GM12878 (cell line): ENCODE results near the gene NOS1AP. TPM values are rescaled to one million over a fixed set of nuclear protein-coding genes. Genes with fewer than 3 reads are reported as not detected.

ENCODE experiments used
- ATAC-seq: fragments of 200-7000 bp; cut with Tn5 transposase; 3 replicates; pipeline ENCODE4 v1.9.1; 2020; ENCODE audit warnings: mild to moderate bottlenecking, moderate library complexity
- BruUV-seq: library from RNA; stranded (reverse); fragments of 400-500 nt; replicated peaks from 2 replicates; lab custom pipeline; 2021; lab: Mats Ljungman, UMichigan
- CTCF ChIA-PET: fragments of 300-600 bp; sonication (Branson Sonifier 250); formaldehyde crosslinking; extraction: SDS; loops from one replicate; lab custom pipeline; 2021; ENCODE audit warnings: inconsistent platforms; lab: Yijun Ruan, JAX
- POLR2A ChIA-PET: fragments of 350-600 bp; formaldehyde crosslinking; extraction: SDS; loops from one replicate; lab custom pipeline; 2021; ENCODE audit warnings: inconsistent platforms; lab: Charles Lee
- RAD21 ChIA-PET: fragments of 300-600 bp; sonication (Branson Sonifier 250); formaldehyde crosslinking; loops from one replicate; lab custom pipeline; 2023; ENCODE audit warnings: antibody characterized with exemption; ENCODE audit not compliant: unreplicated experiment; lab: Charles Lee
- SMC1A ChIA-PET: fragments of 300-600 bp; sonication (Branson Sonifier 250); formaldehyde crosslinking; loops from one replicate; lab custom pipeline; 2023; ENCODE audit not compliant: unreplicated experiment, uncharacterized antibody; lab: Charles Lee
- DNase-seq: peaks from one replicate; pipeline ENCODE4 v3.0.0-alpha.2; 2011; ENCODE audit warnings: low read depth, low spot score
- FAIRE-seq: peaks from 3 replicates; lab custom pipeline; 2011; peaks lifted over from hg19 to GRCh38; lab: Jason Lieb, UNC
- H2AFZ ChIP-seq: 2 replicates; pipeline ENCODE4 v1.6.0; 2011; ENCODE audit warnings: low read depth, low read length, control low read depth; ENCODE audit not compliant: control insufficient read depth
- H3K27ac ChIP-seq: 2 replicates; pipeline ENCODE4 v1.5.1; 2011; ENCODE audit warnings: control low read depth; ENCODE audit not compliant: control insufficient read depth, insufficient read depth
- H3K27me3 ChIP-seq, 2 experiments: replicated peaks in 1 of 2; 2 replicates each; pipeline versions ENCODE4 v1.6.0 to v1.6.1; 2011; ENCODE audit warnings: low read length in 1 of 2; ENCODE audit not compliant: control insufficient read depth in 2 of 2, insufficient read depth in 2 of 2
- H3K36me3 ChIP-seq, 2 experiments: 2 replicates each; pipeline ENCODE4 v1.5.1; 2011; ENCODE audit warnings: low read length in 1 of 2; ENCODE audit not compliant: control insufficient read depth in 2 of 2, insufficient read depth in 2 of 2
- H3K4me1 ChIP-seq: 2 replicates; pipeline ENCODE4 v1.6.1; 2011; ENCODE audit warnings: mild to moderate bottlenecking, low read length, moderate library complexity, mixed read lengths; ENCODE audit not compliant: control insufficient read depth, insufficient read depth
- H3K4me2 ChIP-seq: 2 replicates; pipeline ENCODE4 v1.6.0; 2011; ENCODE audit warnings: control low read depth; ENCODE audit not compliant: control insufficient read depth, insufficient read depth
- H3K4me3 ChIP-seq: fragments of 200-600 bp; sonication (generic); 2 replicates; pipeline ENCODE4 v1.5.1; 2016
- H3K79me2 ChIP-seq: 2 replicates; pipeline ENCODE4 v1.6.0; 2011; ENCODE audit warnings: low read length; ENCODE audit not compliant: control insufficient read depth, insufficient read depth
- H3K9ac ChIP-seq: 2 replicates; pipeline ENCODE4 v1.8.0; 2011; ENCODE audit warnings: low read length, control low read depth, mixed read lengths; ENCODE audit not compliant: control insufficient read depth, insufficient read depth
- H3K9me3 ChIP-seq: replicated peaks from 3 replicates; pipeline ENCODE4 v1.5.1; 2011; ENCODE audit warnings: mild to moderate bottlenecking, low read length; ENCODE audit not compliant: control insufficient read depth, insufficient read depth
- H4K20me1 ChIP-seq: 2 replicates; pipeline ENCODE4 v1.6.0; 2011; ENCODE audit not compliant: control insufficient read depth, insufficient read depth
- E2F8 ChIP-seq: fragments of 450-650 bp; IDR thresholded peaks from 2 replicates; pipeline ENCODE4 v1.6.1; 2018; ENCODE audit warnings: mild to moderate bottlenecking, low read depth, moderate library complexity; ENCODE audit not compliant: partially characterized antibody
- POLR2AphosphoS2 ChIP-seq: IDR thresholded peaks from 2 replicates; pipeline ENCODE4 v1.6.1; 2011; ENCODE audit warnings: low read depth, mild to moderate bottlenecking, low read length, improper control_type of control experiment, moderate library complexity
- RB1 ChIP-seq: fragments of 450-650 bp; formaldehyde crosslinking; IDR thresholded peaks from 2 replicates; pipeline ENCODE4 v1.6.1; 2017; ENCODE audit warnings: mild to moderate bottlenecking, borderline replicate concordance
- ZNF687 ChIP-seq: fragments of 450-650 bp; IDR thresholded peaks from 2 replicates; pipeline ENCODE4 v1.6.1; 2017; ENCODE audit warnings: mild to moderate bottlenecking, moderate library complexity
- WGBS: methylation state at CpG from one replicate; pipeline ENCODE4 v1.1.6; 2016; ENCODE audit warnings: low lambda C conversion rate; ENCODE audit not compliant: insufficient replicate concordance, insufficient coverage; ENCODE audit errors: missing lambda C conversion rate; 5-methylcytosine and 5-hydroxymethylcytosine counted together
- in situ Hi-C: fragments of 300-500 bp; cut with MboI; formaldehyde crosslinking; loops from 9 replicates; pipeline ENCODE4 v1.14.3; 2018; ENCODE audit warnings: mixed read lengths
- intact Hi-C: fragments of 100-400 bp; cut with micrococcal nuclease; formaldehyde crosslinking; loops from one replicate; pipeline ENCODE4 v1.14.2; 2022; ENCODE audit not compliant: unreplicated experiment
- polyA plus RNA-seq, 11 experiments: library from polyadenylated mRNA; depleted of rRNA in 4 of 11; unstranded in 6 of 11; stranded (reverse) in 5 of 11; fragments of >200 nt; fragmentation: Nextera tagmentation in 4 of 11; fragmentation: Illumina TruSeq in 1 of 11; extraction: Ambion mirVana in 4 of 11; extraction: Trizol in 1 of 11; gene quantifications; 1 replicate in 1 of 11; 2 replicates in 10 of 11; pipeline versions ENCODE4 v1.2.1 to v1.2.3, GENCODE V29; 2011 to 2016; ENCODE audit warnings: inconsistent platforms in 2 of 11, missing spikeins in 2 of 11, low read depth in 1 of 11
- total RNA-seq, 4 experiments: library from RNA; depleted of rRNA in 3 of 4; stranded (reverse); fragments of >200 nt in 3 of 4; fragmentation: Illumina TruSeq in 1 of 4; extraction: Trizol in 1 of 4; gene quantifications; 2 replicates each; pipeline versions ENCODE4 v1.2.1 to v1.2.3, GENCODE V29; 2013 to 2021

NOS1AP gene
- total and polyA plus RNA-seq, 10 of the 15 experiments (the other 5 are each of a cell fraction or from before 2014, with no cell fraction given), result 0.03 to 0.15 TPM; not detected in 8

- POLR2A ChIA-PET, result interaction anchor here (0.5 kb wide), 1 partner anchor 293 kb away, joined by 7 read pairs; no protein-coding TSS in a partner anchor
Measured at GRCh38 chr1:162094723-162095122, 25.2 kb downstream of the NOS1AP start.

More at GRCh38 chr1:162094723-162095122, 25.2 kb downstream of the NOS1AP start:
- no peak overlapping the region for H2AFZ ChIP-seq
- FAIRE-seq, result no peak
- no peak overlapping the region for H3K4me3 ChIP-seq
- no peak overlapping the region for H3K27ac ChIP-seq
- intact Hi-C loops (no loop called here), in situ Hi-C loops (no loop called here)
- no peak for ATAC-seq
- no peaks in the 10 kb centered on the region for H3K4me1 ChIP-seq
- DNase-seq, result no peak
- 24% methylated on average over 2 of the region's 2 CpGs for WGBS
- CTCF ChIA-PET, result interaction anchor here (1.1 kb wide), 1 partner anchor 38 kb away, joined by 3 read pairs; no protein-coding TSS in a partner anchor
- RAD21 ChIA-PET, result no interaction called here
- H3K36me3 ChIP-seq, result no peaks in the 10 kb centered on the region
- H4K20me1 ChIP-seq, result no peaks in the 10 kb centered on the region
- H3K9me3 ChIP-seq, result no peaks in the 10 kb centered on the region
- H3K79me2 ChIP-seq, result no peaks in the 10 kb centered on the region
- no peak overlapping the region for H3K4me2 ChIP-seq
- TF ChIP-seq E2F8 (no peak), RB1 (no peak), POLR2AphosphoS2 (no peak), ZNF687 (no peak)
- SMC1A ChIA-PET, result no interaction called here
- H3K9ac ChIP-seq, result no peak overlapping the region
- no TSS peak for BruUV-seq
- H3K27me3 ChIP-seq, result peaks cover 0 to 2% of the 10 kb centered on the region in 2 experiments; a peak in 1 of 4 replicates
